Bronchial epithelial cell (primary cell): ENCODE data around the gene B3GLCT. TPM values are rescaled to one million over a fixed set of nuclear protein-coding genes. Genes with fewer than 3 reads are reported as not detected.
"Not testable (repeated sequence)": the region's sequence is repeated elsewhere in the genome, so short reads cannot be mapped to it uniquely, and the experiment has no call there.

Experiments
- DNase-seq: peaks from one replicate; pipeline ENCODE4 v3.0.0-alpha.2; 2010; ENCODE audit warnings: low read depth
- FAIRE-seq: peaks from 2 replicates; lab custom pipeline; 2011; peaks lifted over from hg19 to GRCh38; lab: Jason Lieb, UNC
- H3K27me3 ChIP-seq: 2 replicates; pipeline ENCODE4 v1.5.1; 2011; ENCODE audit warnings: low read length; ENCODE audit not compliant: control insufficient read depth, insufficient read depth
- H3K36me3 ChIP-seq: 2 replicates; pipeline ENCODE4 v1.5.1; 2011; ENCODE audit warnings: low read length; ENCODE audit not compliant: control insufficient read depth, insufficient read depth
- H3K4me3 ChIP-seq: 2 replicates; pipeline ENCODE4 v1.5.1; 2011; ENCODE audit warnings: mild to moderate bottlenecking, low read depth, low read length, control low read depth
- total RNA-seq: library from RNA; depleted of rRNA; stranded (reverse); fragments of >200 nt; gene quantifications from 2 replicates; pipeline ENCODE4 v1.2.1, GENCODE V29; 2014
- TF ChIP-seq, protein P1 (sequence below): IDR thresholded peaks from 2 replicates; pipeline ENCODE4 v1.5.1; 2011; ENCODE audit warnings: mild to moderate bottlenecking, moderate library complexity, low read length, control low read depth, inconsistent platforms; ENCODE audit not compliant: insufficient read depth, severe bottlenecking

B3GLCT gene
- total RNA-seq, 1 donor from 2014 or later = 3.9 TPM

DNA sequence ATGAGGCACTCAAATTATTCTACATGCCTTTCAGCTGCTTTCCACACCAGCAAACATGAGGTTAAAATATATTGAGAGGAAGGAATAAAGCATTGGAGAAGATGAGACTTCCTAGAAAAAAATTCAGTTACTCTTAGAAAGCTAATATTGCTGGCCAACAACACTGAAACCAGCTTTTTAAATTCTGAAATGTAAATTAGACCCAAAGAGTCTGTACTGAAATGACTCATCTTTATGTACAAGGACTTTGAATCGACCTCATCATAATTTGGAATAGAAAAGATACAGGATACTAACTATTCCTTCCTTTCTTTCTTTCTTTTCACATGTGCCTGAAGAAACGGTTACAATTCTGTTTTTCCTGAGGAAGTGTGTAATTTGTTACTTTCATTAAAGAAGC is 31.6 kb upstream of the B3GLCT start:
- no peaks in the 10 kb centered on the region for H3K27me3 ChIP-seq
- H3K4me3 ChIP-seq = no peak overlapping the region
- FAIRE-seq (no peak), DNase-seq (no peak)
- H3K36me3 ChIP-seq = no peaks in the 10 kb centered on the region
- TF ChIP-seq, protein P1, sequence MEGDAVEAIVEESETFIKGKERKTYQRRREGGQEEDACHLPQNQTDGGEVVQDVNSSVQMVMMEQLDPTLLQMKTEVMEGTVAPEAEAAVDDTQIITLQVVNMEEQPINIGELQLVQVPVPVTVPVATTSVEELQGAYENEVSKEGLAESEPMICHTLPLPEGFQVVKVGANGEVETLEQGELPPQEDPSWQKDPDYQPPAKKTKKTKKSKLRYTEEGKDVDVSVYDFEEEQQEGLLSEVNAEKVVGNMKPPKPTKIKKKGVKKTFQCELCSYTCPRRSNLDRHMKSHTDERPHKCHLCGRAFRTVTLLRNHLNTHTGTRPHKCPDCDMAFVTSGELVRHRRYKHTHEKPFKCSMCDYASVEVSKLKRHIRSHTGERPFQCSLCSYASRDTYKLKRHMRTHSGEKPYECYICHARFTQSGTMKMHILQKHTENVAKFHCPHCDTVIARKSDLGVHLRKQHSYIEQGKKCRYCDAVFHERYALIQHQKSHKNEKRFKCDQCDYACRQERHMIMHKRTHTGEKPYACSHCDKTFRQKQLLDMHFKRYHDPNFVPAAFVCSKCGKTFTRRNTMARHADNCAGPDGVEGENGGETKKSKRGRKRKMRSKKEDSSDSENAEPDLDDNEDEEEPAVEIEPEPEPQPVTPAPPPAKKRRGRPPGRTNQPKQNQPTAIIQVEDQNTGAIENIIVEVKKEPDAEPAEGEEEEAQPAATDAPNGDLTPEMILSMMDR = no peak

DNA sequence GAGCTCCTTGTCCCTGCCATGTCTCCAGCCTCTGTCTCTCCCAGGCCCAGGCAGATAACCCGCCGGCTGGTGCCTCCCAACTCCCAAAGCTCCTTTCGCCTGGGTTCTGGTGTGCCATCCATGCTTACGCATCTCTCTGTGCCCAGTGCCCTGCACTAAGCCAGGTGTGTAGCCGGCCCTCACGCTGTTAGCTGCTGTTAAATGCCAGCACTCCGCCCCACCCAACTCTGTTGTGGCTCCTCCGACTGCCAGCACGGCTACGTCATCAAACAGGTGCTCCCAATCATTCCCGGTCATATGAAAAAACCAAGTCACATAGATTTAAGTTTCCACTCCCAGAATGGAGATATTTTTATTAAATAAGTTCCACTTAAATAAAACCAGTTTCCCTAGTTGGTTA is 31.0 kb upstream of the B3GLCT start:
- Histone ChIP-seq H3K4me3 (no peak overlapping the region), H3K27me3 (no peaks in the 10 kb centered on the region), H3K36me3 (no peaks in the 10 kb centered on the region)
- FAIRE-seq = no peak
- DNase-seq = no peak
- TF ChIP-seq, protein P1 = no peak

DNA sequence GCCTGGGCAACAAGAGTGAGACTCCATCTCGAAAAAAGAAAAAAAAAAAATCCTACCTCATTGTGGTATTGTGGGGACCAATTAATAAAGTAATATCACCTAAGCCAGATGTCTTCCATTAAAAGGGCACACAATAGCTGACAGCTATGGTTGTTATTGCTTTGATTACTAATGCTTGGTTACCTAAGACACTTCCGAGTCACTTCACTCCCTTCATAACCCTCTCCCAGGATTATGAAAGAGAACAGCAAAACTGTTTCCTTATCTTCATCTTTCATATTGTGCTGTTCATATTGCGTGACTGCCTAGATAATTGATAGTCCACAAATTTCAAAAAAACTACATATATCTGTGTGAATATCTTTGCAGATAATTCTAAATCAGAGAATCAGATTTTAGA is 27.8 kb upstream of the B3GLCT start:
- no peaks in the 10 kb centered on the region for H3K36me3 ChIP-seq
- FAIRE-seq (no peak), DNase-seq (peak; percentile 90)
- no peaks in the 10 kb centered on the region for H3K27me3 ChIP-seq
- TF ChIP-seq, protein P1 = no peak
- H3K4me3 ChIP-seq = no peak overlapping the region

DNA sequence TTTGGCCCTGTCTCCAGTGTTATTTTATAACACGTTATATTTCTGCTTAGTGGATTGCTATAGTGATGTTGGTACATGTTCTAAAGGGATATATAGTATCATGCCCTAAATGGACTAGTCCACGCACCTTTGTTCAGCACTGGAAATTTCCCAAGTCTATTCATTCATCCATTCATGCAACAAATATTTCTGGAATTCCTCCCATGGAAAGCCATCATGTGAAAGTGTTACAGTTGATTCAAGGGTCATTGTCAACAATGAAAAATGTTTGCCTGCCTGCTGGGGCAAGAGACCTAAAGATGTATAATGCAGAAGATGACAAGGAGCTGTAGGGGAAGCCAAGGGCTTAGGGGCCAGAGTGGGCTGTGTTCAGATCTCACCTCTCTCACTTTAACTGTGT is 27.2 kb upstream of the B3GLCT start:
- H3K27me3 ChIP-seq = no peaks in the 10 kb centered on the region
- TF ChIP-seq, protein P1 = no peak
- no peaks in the 10 kb centered on the region for H3K36me3 ChIP-seq
- DNase-seq = peak; percentile 98
- no peak for FAIRE-seq
- H3K4me3 ChIP-seq = no peak overlapping the region

DNA sequence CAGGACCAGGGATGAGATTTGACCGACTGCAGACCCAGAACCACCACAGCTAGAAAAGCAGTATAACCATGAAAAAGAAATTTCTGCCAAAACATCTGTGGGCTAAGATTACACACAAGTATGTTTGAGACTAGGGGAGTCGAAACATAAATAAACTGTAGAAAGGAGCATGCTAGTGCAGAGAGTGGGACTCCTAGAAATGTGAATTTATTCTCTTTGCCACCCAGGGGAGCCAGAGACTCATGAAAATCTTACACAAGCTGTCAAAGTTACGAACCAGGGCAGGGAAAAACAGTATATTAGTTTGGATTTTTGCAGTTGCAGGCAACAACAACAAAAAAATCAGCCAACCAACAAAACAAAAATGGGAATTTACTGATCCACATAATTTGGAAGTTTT is 25.8 kb upstream of the B3GLCT start:
- TF ChIP-seq, protein P1 = peak; percentile 4
- DNase-seq (no peak), FAIRE-seq (no peak)
- Histone ChIP-seq H3K27me3 (no peaks in the 10 kb centered on the region), H3K36me3 (no peaks in the 10 kb centered on the region), H3K4me3 (no peak overlapping the region)

DNA sequence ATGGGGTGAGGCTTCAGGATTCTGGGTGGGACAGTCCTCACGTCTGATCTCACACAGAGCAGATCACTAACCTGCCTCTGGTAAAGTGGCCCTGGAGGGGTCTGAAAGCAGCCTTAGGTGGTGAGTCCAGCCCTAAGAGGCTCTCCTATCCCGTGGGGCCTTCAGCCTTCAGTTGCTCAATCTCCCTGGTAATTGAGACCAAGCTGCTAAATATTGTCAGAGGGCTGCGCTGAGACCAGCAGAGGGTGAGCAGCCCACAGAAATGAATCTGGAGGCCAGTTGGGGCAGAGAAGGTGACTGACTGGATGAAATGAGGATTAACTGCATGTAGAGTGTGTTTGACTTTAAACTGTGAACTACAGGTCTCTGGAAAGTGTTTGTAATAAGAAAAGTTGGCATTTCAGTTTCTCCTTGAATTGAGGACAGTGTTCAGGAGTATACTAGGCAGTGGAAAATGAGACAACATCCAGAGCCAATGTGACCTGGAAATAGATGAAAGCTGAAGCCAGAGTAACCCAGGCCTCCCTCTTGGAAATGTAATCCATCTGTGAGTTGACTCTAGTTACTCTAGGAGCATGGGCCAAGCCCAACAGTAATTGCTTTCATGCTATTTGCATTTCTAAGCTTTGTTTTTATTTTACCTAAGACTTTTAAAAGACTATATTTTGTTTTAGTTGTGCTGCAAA is 23.8 kb upstream of the B3GLCT start:
- no peaks in the 10 kb centered on the region for H3K36me3 ChIP-seq
- TF ChIP-seq, protein P1 = no peak
- no peaks in the 10 kb centered on the region for H3K27me3 ChIP-seq
- H3K4me3 ChIP-seq = no peak overlapping the region
- FAIRE-seq (no peak), DNase-seq (no peak)

DNA sequence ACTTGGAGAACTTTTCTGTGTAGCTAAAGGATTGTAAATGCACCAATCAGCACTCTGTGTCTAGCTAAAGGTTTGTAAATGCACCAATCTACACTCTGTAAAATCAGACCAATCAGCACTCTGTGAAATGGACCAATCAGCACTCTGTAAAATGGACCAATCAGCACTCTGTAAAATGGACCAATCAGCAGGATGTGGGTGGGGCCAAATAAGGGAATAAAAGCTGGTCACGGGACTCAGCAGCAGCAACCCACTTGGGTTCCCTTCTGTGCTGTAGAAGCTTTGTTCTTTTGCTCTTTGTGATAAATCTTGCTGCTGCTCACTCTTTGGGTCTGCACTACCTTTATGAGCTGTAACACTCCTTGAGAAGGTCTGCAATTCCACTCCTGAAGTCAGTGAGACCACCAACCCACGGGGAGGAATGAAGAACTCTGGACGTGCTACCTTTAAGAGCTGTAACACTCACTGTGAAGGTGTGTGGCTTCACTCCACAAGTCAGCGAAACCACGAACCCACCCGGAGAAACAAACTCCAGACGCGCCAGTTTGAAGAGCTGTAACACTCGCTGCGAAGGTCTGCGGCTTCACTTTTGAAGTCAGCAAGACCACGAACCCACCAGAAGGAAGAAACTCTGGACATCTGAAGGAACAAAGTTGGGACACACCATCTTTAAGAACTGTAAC is 21.8 kb upstream of the B3GLCT start:
- DNase-seq = not testable (repeated sequence)

More for the DNA sequence above, 21.8 kb upstream of the B3GLCT start:
- not testable (repeated sequence) for H3K36me3 ChIP-seq, H3K4me3 ChIP-seq, H3K27me3 ChIP-seq, FAIRE-seq
